ENCODE measurements around the gene GPR162. TPM values are rescaled to one million over a fixed set of nuclear protein-coding genes. Genes with fewer than 3 reads are reported as not detected.
"Not testable (repeated sequence)": the region's sequence is repeated elsewhere in the genome, so short reads cannot be mapped to it uniquely, and the experiment has no call there.

GPR162 gene
- total RNA-seq, 1 donor from 2014 or later = 1.2 TPM

GRCh38 chr12:6855322-6855721 is 33.7 kb downstream of the GPR162 start:
- no peak for TF ChIP-seq CTCF (conservative IDR thresholded peaks at IDR 0.05; ENCODE audit: low read depth, low read length)
- H3K4me3 ChIP-seq (ENCODE audit: low read depth, low read length) = no peak overlapping the region

GRCh38 chr12:6858799-6859198 is 37.2 kb downstream of the GPR162 start:
- H3K4me3 ChIP-seq (ENCODE audit: low read depth, low read length) = no peak overlapping the region
- TF ChIP-seq CTCF (conservative IDR thresholded peaks at IDR 0.05; ENCODE audit: low read depth, low read length) = no peak
- DNase-seq (ENCODE audit: low read depth) = no peak

More at GRCh38 chr12:6855322-6855721, 33.7 kb downstream of the GPR162 start:
- DNase-seq (ENCODE audit: low read depth) = no peak

- no peak for TF ChIP-seq CTCF (conservative IDR thresholded peaks at IDR 0.05; ENCODE audit: low read depth, low read length)
- DNase-seq (ENCODE audit: low read depth) = no peak
- H3K4me3 ChIP-seq (ENCODE audit: low read depth, low read length) = no peak overlapping the region
Measured at GRCh38 chr12:6860116-6860515, 38.5 kb downstream of the GPR162 start.

- H3K4me3 ChIP-seq (ENCODE audit: low read depth, low read length) = no peak overlapping the region
- no peak for TF ChIP-seq CTCF (conservative IDR thresholded peaks at IDR 0.05; ENCODE audit: low read depth, low read length)
- DNase-seq (ENCODE audit: low read depth) = no peak
Measured at GRCh38 chr12:6860942-6861341, 39.3 kb downstream of the GPR162 start.

- TF ChIP-seq CTCF (conservative IDR thresholded peaks at IDR 0.05; ENCODE audit: low read depth, low read length) = no peak
- H3K4me3 ChIP-seq (ENCODE audit: low read depth, low read length) = no peak overlapping the region
- no peak for DNase-seq (ENCODE audit: low read depth)
Measured at GRCh38 chr12:6861391-6861790, 39.8 kb downstream of the GPR162 start.

- DNase-seq (ENCODE audit: low read depth) = no peak
- no peak overlapping the region for H3K4me3 ChIP-seq (ENCODE audit: low read depth, low read length)
- no peak for TF ChIP-seq CTCF (conservative IDR thresholded peaks at IDR 0.05; ENCODE audit: low read depth, low read length)
Measured at GRCh38 chr12:6863033-6863432, 41.4 kb downstream of the GPR162 start.

GRCh38 chr12:6863586-6864321 is 42.1 kb downstream of the GPR162 start:
- no peak for DNase-seq (ENCODE audit: low read depth)
- H3K4me3 ChIP-seq (ENCODE audit: low read depth, low read length) = no peak overlapping the region
- TF ChIP-seq CTCF (conservative IDR thresholded peaks at IDR 0.05; ENCODE audit: low read depth, low read length) = no peak

GRCh38 chr12:6865307-6865706 is 43.7 kb downstream of the GPR162 start:
- DNase-seq (ENCODE audit: low read depth); H3K4me3 ChIP-seq (ENCODE audit: low read depth, low read length): not testable (repeated sequence)
